Measurements from ENCODE around the gene PPP2R1B.
"Not testable (repeated sequence)": the region's sequence is repeated elsewhere in the genome, so short reads cannot be mapped to it uniquely, and the experiment has no call there.

The PPP2R1B gene

DNA sequence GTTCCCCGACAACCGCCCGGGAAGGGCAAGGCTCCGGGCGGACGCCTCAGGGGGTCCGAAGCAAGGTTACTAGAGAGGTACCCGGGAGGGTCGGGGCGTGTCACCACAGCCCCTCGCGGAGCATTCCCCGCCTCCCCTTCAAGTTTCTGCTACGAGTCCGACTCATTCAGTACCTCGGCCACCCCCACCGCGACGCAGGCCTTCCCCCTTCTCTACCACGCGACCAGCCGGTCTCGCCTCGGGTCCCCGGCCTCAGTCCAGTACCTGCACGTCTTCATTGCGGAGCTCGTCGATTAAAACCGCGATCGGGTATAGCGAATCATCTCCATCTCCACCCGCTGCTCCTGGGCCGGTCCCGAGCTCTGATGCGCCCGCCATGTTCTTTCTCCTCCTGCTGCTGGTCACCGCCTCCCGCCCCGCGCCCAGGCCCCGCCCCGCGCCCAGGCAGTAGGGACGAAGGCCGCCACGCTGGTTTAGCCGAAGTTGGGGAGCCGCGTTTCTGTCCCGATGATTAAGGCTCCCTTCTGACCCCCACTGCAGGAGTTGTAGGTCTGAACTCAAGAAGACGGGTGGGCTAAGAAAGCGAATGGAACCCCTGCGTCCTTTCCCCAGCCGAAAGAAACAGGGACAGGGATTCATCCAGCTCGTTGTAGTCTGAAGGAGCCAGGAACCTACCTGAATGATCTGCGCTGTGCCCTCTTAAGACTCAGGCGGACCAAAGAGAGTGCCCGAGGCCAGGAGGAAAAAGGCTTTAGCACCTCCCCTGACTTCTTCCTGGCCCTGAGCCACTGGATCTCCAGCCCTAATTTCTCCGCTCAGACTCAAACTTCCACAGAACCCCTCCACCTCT lies at the start of gene PPP2R1B:
Gene PPP2R1B (minus strand): TSS at position 406 of the 850 bp plus-strand sequence. CDS start 28 bp downstream, at position 378.
- peak; percentile 15 for DNase-seq

- DNase-seq: no peak
Measured at GRCh38 chr11:111815489-111815888, 49.3 kb upstream of the PPP2R1B start.

DNA sequence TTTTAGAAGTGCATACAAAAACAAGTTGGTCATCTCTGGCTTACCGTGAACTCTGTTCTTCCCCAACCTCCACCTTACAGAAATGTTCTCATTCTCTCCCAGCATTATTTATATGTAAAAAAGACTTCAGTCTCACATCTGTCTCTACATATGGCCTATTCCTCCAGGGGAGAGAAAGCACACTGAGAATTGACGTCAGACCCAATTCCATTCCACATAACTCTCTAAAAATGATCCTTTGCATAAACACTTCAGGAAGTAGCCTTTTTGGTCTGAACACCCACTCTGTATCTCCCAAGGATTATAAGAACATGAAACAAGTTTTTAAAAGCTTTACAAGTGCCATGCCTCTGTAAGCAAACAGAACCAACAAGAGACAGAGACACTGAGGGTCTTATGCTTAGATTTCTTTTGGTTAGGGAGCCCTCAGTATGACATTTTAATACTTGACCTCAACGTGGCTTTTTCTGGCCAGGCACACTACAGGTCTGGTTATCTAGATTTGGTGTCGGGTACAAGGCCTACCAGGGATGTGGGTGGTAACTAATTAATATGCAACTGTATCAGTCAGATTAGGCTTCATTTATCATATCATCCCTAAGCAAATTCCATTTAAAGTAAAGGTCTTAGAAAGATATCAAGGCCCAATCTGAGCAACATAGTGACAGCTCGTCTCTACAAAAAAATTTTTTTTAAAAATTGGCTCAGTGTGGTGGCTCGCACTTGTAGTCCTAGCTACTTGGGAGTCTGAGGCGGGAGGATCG lies 48.5 kb upstream of the PPP2R1B start:
- no peak for DNase-seq

DNA sequence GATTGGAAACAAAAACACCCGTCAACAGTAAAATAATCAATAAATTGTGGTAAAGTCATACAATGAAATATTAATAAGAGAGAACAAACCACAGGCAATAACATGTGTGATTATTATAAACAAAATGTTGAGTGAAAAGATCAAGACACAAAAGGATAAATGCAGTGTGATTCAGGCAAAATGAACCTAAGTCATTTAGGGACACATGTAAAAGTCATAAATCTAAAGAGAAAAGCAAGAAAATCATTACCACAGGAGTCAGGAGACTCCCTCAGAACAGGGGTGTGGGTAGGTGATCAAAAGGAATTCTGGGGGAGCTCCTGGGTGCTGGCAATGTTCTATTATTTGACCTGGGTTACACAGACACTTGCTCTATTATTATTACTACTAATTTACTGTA lies 47.9 kb upstream of the PPP2R1B start:
- no peak for DNase-seq

GRCh38 chr11:111812211-111812610 lies 46.0 kb upstream of the PPP2R1B start:
- no peak for DNase-seq

GRCh38 chr11:111811445-111811844 lies 45.3 kb upstream of the PPP2R1B start:
- no peak for DNase-seq

DNA sequence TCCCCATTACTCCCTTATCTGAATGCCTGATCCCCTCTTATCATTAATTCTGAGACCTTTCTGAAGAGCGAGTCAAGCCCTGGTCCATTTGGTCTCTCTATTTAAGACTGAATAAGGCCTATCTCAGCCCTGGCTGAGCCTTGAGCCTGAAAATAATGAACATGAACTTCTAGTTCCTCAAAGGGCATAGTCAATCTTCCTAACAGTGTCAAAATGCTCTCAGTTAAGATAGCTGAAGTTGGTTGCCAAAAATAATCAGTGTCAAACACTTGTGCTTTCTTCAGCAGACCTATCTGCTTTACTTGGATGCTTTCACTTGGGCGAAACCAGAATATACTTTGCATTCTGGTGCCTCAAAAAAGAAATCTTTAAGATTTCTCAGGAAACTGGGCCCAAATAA lies 42.6 kb upstream of the PPP2R1B start:
- DNase-seq: no peak

DNA sequence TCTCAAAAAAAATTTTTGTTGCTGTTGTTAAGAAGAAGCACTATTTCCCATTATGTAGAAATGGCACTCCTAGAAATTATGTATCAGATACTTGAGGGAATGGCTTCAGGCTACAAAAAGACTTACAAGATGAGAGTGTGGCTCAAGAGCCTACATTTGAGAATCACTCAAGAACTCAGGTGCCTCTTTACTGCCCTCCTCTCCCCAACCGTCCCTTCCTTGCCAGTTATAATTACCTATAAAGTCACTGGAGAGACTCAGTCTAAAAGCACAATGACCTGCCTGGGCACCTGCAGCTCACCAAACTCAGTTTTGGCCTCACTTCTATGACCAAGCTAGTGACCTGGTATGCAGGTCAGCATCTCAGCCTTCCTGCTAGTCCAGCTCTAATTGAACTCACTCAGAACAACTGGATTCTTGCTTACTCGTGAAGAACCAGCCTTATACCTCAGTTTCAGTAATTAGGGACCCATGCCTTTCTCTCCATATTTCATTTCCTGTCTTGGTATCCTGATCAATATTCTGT lies 41.9 kb upstream of the PPP2R1B start:
- DNase-seq: no peak

GRCh38 chr11:111807076-111807475 lies 40.9 kb upstream of the PPP2R1B start:
- DNase-seq: no peak

- DNase-seq: no peak
Measured at GRCh38 chr11:111801135-111801534, 34.9 kb upstream of the PPP2R1B start.

DNA sequence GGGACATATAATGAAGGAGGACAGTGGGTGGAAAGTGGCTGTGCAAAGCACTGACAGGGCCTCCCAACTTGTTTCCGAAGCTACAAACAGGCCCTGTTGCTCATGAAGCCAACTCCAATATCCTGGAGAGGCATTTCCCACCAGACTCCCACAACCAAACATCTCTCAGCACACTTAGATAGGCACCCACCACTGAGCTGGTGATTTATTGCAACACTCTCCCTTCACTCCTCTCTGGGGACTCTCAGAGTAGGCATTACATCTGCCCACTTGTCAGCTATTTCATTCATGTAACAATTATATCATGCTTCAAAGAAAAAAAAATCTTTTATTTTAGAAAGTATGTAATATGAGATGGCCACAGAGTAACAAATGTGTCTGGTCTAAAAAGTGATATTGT lies 32.1 kb upstream of the PPP2R1B start:
- no peak for DNase-seq

GRCh38 chr11:111797145-111797581 lies 31.0 kb upstream of the PPP2R1B start:
- no peak for DNase-seq

GRCh38 chr11:111796696-111797095 lies 30.5 kb upstream of the PPP2R1B start:
- no peak for DNase-seq

DNA sequence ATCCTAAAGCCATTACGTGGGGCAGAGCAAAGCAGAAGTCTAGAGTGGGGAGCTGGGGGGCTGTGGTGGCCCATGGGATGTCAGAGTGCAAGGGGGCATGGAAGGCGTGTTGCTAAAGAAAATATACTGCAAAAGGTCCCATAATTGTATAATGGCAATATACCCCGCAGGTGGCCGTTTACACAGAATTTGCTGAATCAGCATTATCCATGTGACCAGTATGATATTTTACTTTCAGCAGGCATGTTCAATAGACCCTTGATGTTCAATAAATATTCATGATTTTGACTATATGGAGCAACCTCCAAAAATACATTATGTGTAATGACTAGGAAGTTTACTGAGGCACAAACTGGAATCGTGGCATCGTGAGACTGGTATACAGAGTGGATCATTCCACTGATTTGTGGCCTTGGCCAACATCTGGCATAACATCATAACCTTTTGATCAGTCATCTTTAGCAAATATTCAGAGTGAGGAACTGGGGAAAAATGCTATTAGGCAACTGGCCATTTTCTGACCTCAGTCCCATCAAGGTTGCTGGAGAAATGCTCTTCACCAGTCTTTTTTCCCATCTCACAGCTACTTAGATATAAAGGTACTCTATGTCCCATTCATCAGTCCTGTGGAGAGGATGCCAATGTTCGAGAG lies 29.3 kb upstream of the PPP2R1B start:
- DNase-seq: no peak

DNA sequence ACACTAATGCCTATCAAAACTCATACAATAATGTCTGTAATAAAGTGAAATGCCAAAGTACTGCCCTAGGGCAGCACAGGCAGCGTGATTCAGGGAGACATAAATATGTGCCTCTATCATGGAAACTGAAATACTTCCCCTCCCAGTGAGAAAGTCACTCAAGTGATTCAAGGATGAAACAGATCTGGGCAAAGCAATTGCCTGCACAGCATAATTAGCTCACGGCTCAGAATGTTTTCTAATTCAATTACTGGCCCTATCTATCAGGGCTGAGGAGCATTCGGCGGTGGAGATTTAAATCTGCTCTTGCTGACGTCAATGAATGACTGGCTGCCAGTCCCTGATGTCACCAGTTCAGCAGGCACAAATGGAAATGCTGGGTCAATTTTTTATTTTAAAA lies 27.7 kb upstream of the PPP2R1B start:
- no peak for DNase-seq

DNA sequence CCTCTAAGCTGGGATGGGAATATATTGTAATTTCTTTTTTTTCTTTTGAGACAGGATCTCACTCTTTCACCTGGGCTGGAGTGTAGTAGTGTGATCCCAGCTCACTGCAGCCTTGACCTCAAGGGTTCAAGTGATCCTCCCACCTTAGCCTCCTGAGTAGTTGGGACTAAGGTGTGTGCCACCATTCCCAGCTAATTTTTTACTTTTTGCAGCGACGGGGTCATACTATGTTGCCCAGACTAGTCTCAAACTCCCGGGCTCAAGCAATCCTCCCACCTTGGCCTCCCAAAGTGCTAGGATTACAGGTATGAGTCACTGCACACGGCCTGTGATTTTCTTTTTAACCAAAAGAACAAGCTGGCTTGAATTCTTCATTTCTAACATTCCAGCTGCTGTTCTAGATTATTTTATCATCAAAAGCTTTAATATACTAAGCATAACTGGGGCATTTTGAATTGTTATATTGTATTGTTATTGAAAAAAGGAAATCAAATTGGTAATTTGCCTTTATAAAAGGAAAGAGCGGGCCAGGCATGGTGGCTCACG lies 26.8 kb upstream of the PPP2R1B start:
- no peak for DNase-seq

- no peak for DNase-seq
Measured at GRCh38 chr11:111792314-111792713, 26.1 kb upstream of the PPP2R1B start.

DNA sequence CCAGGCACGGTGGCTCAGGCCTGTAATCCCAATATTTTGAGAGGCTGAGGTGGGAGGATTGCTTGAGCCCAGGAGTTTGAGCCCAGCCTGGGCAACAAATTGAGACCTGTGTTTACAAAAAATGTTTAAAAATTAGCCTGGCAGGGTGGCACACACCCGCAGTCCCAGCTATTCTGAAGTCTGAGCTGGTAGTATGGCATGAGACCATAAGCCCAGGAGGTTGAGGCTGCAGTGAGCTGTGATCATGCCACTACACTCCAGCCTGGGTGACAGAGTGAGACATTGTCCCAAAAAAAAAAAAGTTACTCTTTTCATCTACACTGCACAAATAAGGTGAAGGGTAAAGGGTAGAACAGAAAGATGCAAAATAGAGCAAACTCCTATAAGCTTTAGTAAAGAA lies 22.3 kb upstream of the PPP2R1B start:
- DNase-seq: no peak

- no peak for DNase-seq
Measured at GRCh38 chr11:111788051-111788450, 21.9 kb upstream of the PPP2R1B start.

DNA sequence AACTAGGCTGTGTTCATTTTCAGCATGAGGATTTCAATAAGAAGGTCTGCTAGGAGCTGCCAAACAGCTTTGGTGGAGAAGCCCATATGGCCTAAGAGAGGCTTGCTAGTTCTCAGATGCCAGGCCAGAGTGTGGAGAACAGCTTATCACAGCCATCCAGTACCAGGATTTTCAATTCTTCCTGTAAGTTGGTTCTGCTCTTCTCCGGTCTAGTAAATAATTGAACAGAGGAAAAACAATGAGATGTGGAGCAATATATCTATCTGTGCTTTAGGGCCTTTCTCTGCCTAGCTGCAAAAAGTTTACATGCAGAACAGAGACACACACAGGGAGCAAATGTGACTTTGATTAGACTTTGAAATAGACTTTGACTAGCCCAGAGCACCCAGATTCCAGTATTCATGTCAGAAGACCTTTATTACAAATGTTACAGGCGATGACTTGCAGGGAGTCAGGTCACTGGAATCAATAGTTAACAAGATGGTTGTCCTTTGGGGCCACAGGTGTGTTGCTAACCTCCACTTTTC lies 19.8 kb upstream of the PPP2R1B start:
- DNase-seq: no peak

- DNase-seq: no peak
Measured at GRCh38 chr11:111785076-111785475, 18.9 kb upstream of the PPP2R1B start.

- DNase-seq: not testable (repeated sequence)
Measured at GRCh38 chr11:111784311-111784710, 18.1 kb upstream of the PPP2R1B start.

Measured in NCI-H1436 treated with DMSO at 0.1 percent for 48 hours (cell line).